Endothelial cell of umbilical vein (primary cell): Measurements from ENCODE around the gene CCM2. TPM values are rescaled to one million over a fixed set of nuclear protein-coding genes. Genes with fewer than 3 reads are reported as not detected.
"Not testable (repeated sequence)": the region's sequence is repeated elsewhere in the genome, so short reads cannot be mapped to it uniquely, and the experiment has no call there.

Experiments
- BruUV-seq: library from RNA; stranded (reverse); fragments of 400-500 nt; replicated peaks from 2 replicates; lab custom pipeline; 2021; lab: Mats Ljungman, UMichigan
- CTCF ChIA-PET: fragments of 300-600, 350-600 bp; sonication (Branson Sonifier 250); formaldehyde crosslinking; loops from one replicate; lab custom pipeline; 2021; ENCODE audit warnings: antibody characterized with exemption, inconsistent platforms; lab: Charles Lee
- POLR2A ChIA-PET: fragments of 300-600, 350-600 bp; sonication (Branson Sonifier 250); formaldehyde crosslinking; loops from one replicate; lab custom pipeline; 2021; ENCODE audit warnings: antibody characterized with exemption, inconsistent platforms; lab: Charles Lee
- DNase-seq: peaks from one replicate; pipeline ENCODE4 v3.0.0-alpha.2; 2011; ENCODE audit warnings: low read depth, low spot score
- FAIRE-seq: peaks from 2 replicates; lab custom pipeline; 2011; peaks lifted over from hg19 to GRCh38; lab: Jason Lieb, UNC
- H2AFZ ChIP-seq: 2 replicates; pipeline ENCODE4 v1.6.0; 2012; ENCODE audit warnings: low read depth, low read length, control low read depth, inconsistent platforms
- H3K27ac ChIP-seq: 2 replicates; pipeline ENCODE4 v1.5.1; 2011; ENCODE audit warnings: low read depth, mild to moderate bottlenecking, control low read depth, low read length, moderate library complexity; ENCODE audit not compliant: insufficient read depth
- H3K27me3 ChIP-seq, 2 experiments: 2 replicates each; pipeline versions ENCODE4 v1.6.0 to v1.6.1; 2011; ENCODE audit warnings: low read length in 2 of 2, mixed read lengths in 1 of 2; ENCODE audit not compliant: control insufficient read depth in 2 of 2, insufficient read depth in 2 of 2
- H3K36me3 ChIP-seq, 2 experiments: 2 replicates in 1 of 2; 3 replicates in 1 of 2; pipeline ENCODE4 v1.5.1; 2011; ENCODE audit warnings: low read length in 2 of 2, mild to moderate bottlenecking in 1 of 2, moderate library complexity in 1 of 2; ENCODE audit not compliant: control insufficient read depth in 2 of 2, insufficient read depth in 2 of 2; ENCODE audit errors: extremely low read depth in 1 of 2
- H3K4me1 ChIP-seq: 3 replicates; pipeline ENCODE4 v1.5.1; 2011; ENCODE audit warnings: mild to moderate bottlenecking, low read length; ENCODE audit not compliant: control insufficient read depth, insufficient read depth; ENCODE audit errors: extremely low read depth
- H3K4me2 ChIP-seq: 2 replicates; pipeline ENCODE4 v1.6.1; 2011; ENCODE audit warnings: low read length, control low read depth, mixed read lengths; ENCODE audit not compliant: insufficient read depth
- H3K4me3 ChIP-seq, 3 experiments: fragments of 200-600 bp in 1 of 3; sonication (generic), shearing (Covaris generic) in 1 of 3; replicated peaks in 1 of 3; 2 replicates each; pipeline ENCODE4 v1.5.1; 2011 to 2016; ENCODE audit warnings: control low read depth in 3 of 3, low read length in 3 of 3, mild to moderate bottlenecking in 2 of 3, inconsistent platforms in 1 of 3, low read depth in 1 of 3, moderate library complexity in 1 of 3; ENCODE audit not compliant: insufficient read depth in 1 of 3
- H3K79me2 ChIP-seq: 2 replicates; pipeline ENCODE4 v1.6.0; 2012; ENCODE audit warnings: low read length, inconsistent platforms; ENCODE audit not compliant: control insufficient read depth, insufficient read depth
- H3K9ac ChIP-seq: replicated peaks from 2 replicates; pipeline ENCODE3; 2011; ENCODE audit warnings: low read length, control low read depth; ENCODE audit not compliant: insufficient read depth; ENCODE audit errors: extremely low read depth
- H3K9me1 ChIP-seq: replicated peaks from 3 replicates; pipeline ENCODE4 v1.6.0; 2011; ENCODE audit warnings: mild to moderate bottlenecking, low read length; ENCODE audit not compliant: control insufficient read depth, insufficient read depth; ENCODE audit errors: extremely low read depth
- H3K9me3 ChIP-seq: replicated peaks from 2 replicates; pipeline ENCODE4 v1.5.1; 2012; ENCODE audit warnings: low read length, inconsistent platforms; ENCODE audit not compliant: control insufficient read depth, insufficient read depth
- H4K20me1 ChIP-seq: replicated peaks from 2 replicates; pipeline ENCODE3; 2011; ENCODE audit warnings: mild to moderate bottlenecking, low read length; ENCODE audit not compliant: control insufficient read depth, insufficient read depth; ENCODE audit errors: extremely low read depth
- EZH2 ChIP-seq: IDR thresholded peaks from 2 replicates; pipeline ENCODE4 v1.6.1; 2012; ENCODE audit warnings: borderline replicate concordance, low read depth, mild to moderate bottlenecking, moderate library complexity, low read length, inconsistent platforms; ENCODE audit not compliant: severe bottlenecking
- FOS ChIP-seq: IDR thresholded peaks from 2 replicates; pipeline ENCODE4 v1.6.1; 2011; ENCODE audit warnings: mild to moderate bottlenecking, low read length, moderate library complexity, borderline replicate concordance; ENCODE audit not compliant: insufficient read depth
- GATA2 ChIP-seq: IDR thresholded peaks from 2 replicates; pipeline ENCODE4 v1.7.0; 2011; ENCODE audit warnings: low read depth, mild to moderate bottlenecking, moderate library complexity, mixed read lengths, low read length; ENCODE audit not compliant: insufficient read length, insufficient read depth
- JUN ChIP-seq: IDR thresholded peaks from 2 replicates; pipeline ENCODE4 v1.6.1; 2011; ENCODE audit warnings: borderline replicate concordance, low read depth; ENCODE audit not compliant: insufficient read length, insufficient read depth
- MYC ChIP-seq: IDR thresholded peaks from one replicate; pipeline ENCODE4 v1.6.1; 2011; ENCODE audit warnings: mild to moderate bottlenecking, low read depth, low read length
- POLR2A ChIP-seq: IDR thresholded peaks from 2 replicates; pipeline ENCODE4 v1.6.1; 2012; ENCODE audit warnings: low read depth, mild to moderate bottlenecking, control low read depth, low read length
- POLR2AphosphoS5 ChIP-seq: IDR thresholded peaks from 2 replicates; pipeline ENCODE4 v1.6.1; 2012; ENCODE audit warnings: low read depth, mild to moderate bottlenecking, control low read depth, low read length, moderate library complexity; ENCODE audit not compliant: insufficient read depth
- dilution Hi-C: fragments of 300-500 bp; cut with MboI; formaldehyde crosslinking; loops from one replicate; pipeline ENCODE4 v1.15.0; 2019; ENCODE audit warnings: low sequenced_read_pairs; ENCODE audit not compliant: extremely low pct_ligation_motif_present
- intact Hi-C: fragments of 100-400 bp; cut with micrococcal nuclease; formaldehyde crosslinking; loops from one replicate; pipeline ENCODE4 v1.10.0; 2022
- polyA plus RNA-seq, 4 experiments: library from polyadenylated mRNA; depleted of rRNA in 3 of 4; stranded (reverse) in 3 of 4; unstranded in 1 of 4; fragments of >200 nt; gene quantifications; 2 replicates each; pipeline versions ENCODE4 v1.2.1 to v1.2.3, GENCODE V29; 2011 to 2012; ENCODE audit warnings: missing spikeins in 1 of 4
- total RNA-seq: library from RNA; stranded (reverse); gene quantifications from 2 replicates; pipeline ENCODE4 v1.2.3, GENCODE V29; 2021
- TF ChIP-seq, protein P1 (sequence below): IDR thresholded peaks from 2 replicates; pipeline ENCODE4 v1.6.1; 2011; ENCODE audit not compliant: insufficient read depth, insufficient read length
- TF ChIP-seq, protein P2 (sequence below), 2 donors: IDR thresholded peaks; 1 replicate in 1 of 2; 2 replicates in 1 of 2; pipeline ENCODE4 v1.5.1; 2011; ENCODE audit warnings: low read length in 2 of 2, mild to moderate bottlenecking in 2 of 2, moderate library complexity in 2 of 2, control low read depth in 1 of 2, inconsistent platforms in 1 of 2, low read depth in 1 of 2; ENCODE audit not compliant: insufficient read depth in 1 of 2; ENCODE audit errors: extremely low read depth in 1 of 2

The CCM2 gene
- total and polyA plus RNA-seq, 2 donors (not counting 3 experiments of a cell fraction or from before 2014, with no cell fraction given), result 66.1 to 70.4 TPM

DNA sequence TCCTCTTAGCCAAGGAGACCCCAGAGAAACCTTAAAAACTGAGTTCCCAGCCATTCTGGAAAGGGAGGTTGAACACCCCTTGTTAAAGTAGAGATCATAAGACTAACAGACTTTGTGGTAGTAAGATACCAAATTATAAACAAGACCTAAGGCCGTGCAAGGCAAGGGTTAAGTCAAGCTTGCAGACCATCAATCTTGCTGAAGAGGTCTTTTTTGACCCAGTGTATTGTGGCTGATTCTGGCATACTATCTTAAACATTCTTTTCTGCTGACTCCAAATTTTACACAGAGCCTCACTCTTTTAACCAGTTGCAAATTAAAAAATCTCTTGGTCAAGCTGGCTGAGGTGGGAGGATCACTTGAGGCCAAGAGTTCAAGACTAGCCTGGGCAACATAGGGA lies 112.6 kb downstream of the CCM2 start:
- peaks cover 19 to 29% of the 10 kb centered on the region in 2 experiments for H3K27me3 ChIP-seq
- no peak overlapping the region for H3K4me2 ChIP-seq
- H3K4me1 ChIP-seq, result peaks cover 8% of the 10 kb centered on the region
- H3K4me3 ChIP-seq, result no peak overlapping the region
- DNase-seq (no peak), FAIRE-seq (no peak)
- H3K27ac ChIP-seq, result no peak overlapping the region
- no peaks in the 10 kb centered on the region for H4K20me1 ChIP-seq
- no peak overlapping the region for H2AFZ ChIP-seq
- peaks cover 31% of the 10 kb centered on the region for H3K79me2 ChIP-seq
- H3K9me3 ChIP-seq, result no peaks in the 10 kb centered on the region
- no peak overlapping the region for H3K9ac ChIP-seq
- dilution Hi-C loops (no loop called here), intact Hi-C loops (loop anchor here (5.0 kb wide), 1 partner anchor 265 kb away; the partner anchor contains the start of gene H2AZ2)
- TF ChIP-seq POLR2A (no peak), POLR2AphosphoS5 (no peak), GATA2 (no peak), MYC (no peak), EZH2 (no peak), JUN (no peak), FOS (no peak)
- TF ChIP-seq, protein P1, sequence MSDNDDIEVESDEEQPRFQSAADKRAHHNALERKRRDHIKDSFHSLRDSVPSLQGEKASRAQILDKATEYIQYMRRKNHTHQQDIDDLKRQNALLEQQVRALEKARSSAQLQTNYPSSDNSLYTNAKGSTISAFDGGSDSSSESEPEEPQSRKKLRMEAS, result no peak
- TF ChIP-seq, protein P2, sequence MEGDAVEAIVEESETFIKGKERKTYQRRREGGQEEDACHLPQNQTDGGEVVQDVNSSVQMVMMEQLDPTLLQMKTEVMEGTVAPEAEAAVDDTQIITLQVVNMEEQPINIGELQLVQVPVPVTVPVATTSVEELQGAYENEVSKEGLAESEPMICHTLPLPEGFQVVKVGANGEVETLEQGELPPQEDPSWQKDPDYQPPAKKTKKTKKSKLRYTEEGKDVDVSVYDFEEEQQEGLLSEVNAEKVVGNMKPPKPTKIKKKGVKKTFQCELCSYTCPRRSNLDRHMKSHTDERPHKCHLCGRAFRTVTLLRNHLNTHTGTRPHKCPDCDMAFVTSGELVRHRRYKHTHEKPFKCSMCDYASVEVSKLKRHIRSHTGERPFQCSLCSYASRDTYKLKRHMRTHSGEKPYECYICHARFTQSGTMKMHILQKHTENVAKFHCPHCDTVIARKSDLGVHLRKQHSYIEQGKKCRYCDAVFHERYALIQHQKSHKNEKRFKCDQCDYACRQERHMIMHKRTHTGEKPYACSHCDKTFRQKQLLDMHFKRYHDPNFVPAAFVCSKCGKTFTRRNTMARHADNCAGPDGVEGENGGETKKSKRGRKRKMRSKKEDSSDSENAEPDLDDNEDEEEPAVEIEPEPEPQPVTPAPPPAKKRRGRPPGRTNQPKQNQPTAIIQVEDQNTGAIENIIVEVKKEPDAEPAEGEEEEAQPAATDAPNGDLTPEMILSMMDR (IDR thresholded peaks at IDR 0.05; ENCODE audit: extremely low read depth in 1 of 2, insufficient read depth in 1 of 2, low read depth in 1 of 2, low read length in 2 of 2), result no peak
- ChIA-PET CTCF (interaction anchor here (1.5 kb wide), 1 partner anchor 23 kb away, joined by 12 read pairs; no protein-coding TSS in a partner anchor), POLR2A (no interaction called here)
- peaks cover 6 to 10% of the 10 kb centered on the region in 2 experiments for H3K36me3 ChIP-seq
- no TSS peak for BruUV-seq
- no peaks in the 10 kb centered on the region for H3K9me1 ChIP-seq

DNA sequence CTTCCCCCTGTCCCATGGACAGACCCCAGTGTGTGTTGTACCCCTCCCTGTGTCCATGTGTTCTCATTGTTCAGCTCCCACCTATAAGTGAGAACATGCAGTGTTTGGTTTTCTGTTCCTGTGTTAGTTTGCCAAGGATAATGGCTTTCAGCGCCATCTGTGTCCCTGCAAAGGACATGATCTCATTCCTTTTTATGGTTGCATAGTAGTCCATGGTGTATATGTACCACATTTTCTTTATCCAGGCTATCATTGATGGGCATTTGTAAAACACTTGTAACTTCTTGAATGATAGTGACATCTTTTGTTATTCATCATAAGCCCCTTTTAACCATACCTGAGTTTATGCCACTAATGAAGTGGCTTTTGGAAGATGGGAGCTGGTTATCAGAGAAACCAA lies 114.3 kb downstream of the CCM2 start:
- POLR2A ChIA-PET, BruUV-seq, FAIRE-seq, DNase-seq, H3K9me1 ChIP-seq, dilution Hi-C loops, H3K4me2 ChIP-seq, H2AFZ ChIP-seq, H3K9me3 ChIP-seq, H4K20me1 ChIP-seq, H3K9ac ChIP-seq, H3K4me1 ChIP-seq, H3K36me3 ChIP-seq, H3K4me3 ChIP-seq, H3K27ac ChIP-seq: not testable (repeated sequence)
- intact Hi-C loops, result loop anchor here (5.0 kb wide), 1 partner anchor 267 kb away; the partner anchor contains the start of gene H2AZ2
- peaks cover 19 to 29% of the 10 kb centered on the region in 2 experiments for H3K27me3 ChIP-seq
- peaks cover 15% of the 10 kb centered on the region for H3K79me2 ChIP-seq
- CTCF ChIA-PET, result interaction anchor here (1.2 to 1.7 kb wide), 3 partner anchors 11 to 141 kb away, joined by 3 to 13 read pairs (median 13); no protein-coding TSS in a partner anchor
